GM19372 (cell line): ENCODE measurements around the gene SOHLH1.
"Not testable (repeated sequence)": the region's sequence is repeated elsewhere in the genome, so short reads cannot be mapped to it uniquely, and the experiment has no call there.

ENCODE experiments used
- ATAC-seq: cut with Tn5 transposase; IDR thresholded peaks from one replicate; pipeline ENCODE4 v1.9.1; 2021; ENCODE audit warnings: mild to moderate bottlenecking, low read depth, moderate library complexity; ENCODE audit not compliant: unreplicated experiment

The SOHLH1 gene

DNA sequence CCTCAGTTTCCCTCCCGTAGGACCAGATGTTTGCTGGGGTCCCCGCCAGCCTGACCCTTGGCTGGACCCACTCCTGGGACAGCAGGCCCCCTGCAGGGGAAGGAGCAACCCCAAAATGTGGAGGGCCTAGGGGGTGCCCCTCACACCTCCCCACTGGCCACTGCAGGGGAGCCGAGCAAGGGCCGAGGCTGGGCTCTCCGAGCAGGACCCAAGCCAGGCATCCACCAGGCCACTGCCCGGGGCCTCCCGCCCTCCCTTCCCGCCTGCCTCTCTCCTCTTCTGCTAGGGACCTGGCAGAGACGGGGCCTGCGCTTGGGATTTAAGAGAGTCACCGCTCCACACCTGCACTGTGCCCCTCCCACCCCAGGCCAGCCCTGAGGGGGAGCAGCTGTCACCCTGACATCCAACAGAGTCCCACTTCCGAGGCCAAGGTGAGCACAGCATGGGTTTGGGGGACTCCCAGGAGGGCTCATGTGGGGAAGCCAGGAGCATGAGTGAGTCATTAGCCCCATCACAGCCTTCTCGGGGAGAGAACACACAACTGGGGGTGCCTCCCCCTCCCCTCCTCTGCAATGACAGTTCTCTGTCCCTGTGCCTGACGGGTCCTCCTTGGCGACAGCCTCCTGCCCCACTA lies 15.8 kb downstream of the SOHLH1 start:
- ATAC-seq = no peak

DNA sequence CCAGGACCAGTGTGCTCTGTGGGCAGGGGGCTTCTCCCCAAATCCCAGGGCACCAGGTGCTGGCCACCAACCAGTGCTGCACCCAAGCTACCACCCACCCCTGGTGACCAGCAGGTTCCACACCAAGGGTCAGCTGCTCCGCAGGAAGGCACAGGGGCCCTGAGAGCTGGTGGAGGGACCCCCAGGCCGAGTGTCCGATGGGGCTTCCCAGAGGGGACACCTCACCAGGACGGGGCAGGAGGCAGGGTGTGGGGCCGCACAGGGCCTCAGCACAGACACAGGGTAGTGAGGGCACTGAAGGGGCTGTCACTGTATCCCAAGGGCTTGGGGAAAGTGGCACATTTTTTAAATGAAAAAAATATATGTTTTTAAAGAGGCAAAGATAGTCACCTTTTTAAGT lies 18.1 kb downstream of the SOHLH1 start:
- no peak for ATAC-seq

DNA sequence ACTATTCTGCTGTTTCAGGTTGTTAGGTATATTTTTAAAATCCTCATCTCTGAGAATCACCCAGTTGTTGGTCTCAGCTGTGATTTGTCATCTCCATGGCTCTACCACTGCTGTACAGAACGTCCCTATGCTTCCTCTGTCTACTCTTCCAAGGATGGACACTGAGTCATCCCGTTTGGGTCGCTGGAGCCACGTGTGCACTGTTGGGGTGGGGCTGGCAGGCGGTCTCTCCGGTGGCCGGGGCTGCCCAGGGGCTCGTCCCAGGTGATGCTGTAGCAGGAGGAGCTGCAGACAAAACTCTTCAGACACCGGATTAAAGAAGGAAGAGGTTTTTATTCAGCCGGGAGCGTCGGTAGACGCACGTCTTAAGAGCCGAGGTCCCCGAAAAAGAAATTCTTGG lies 19.2 kb downstream of the SOHLH1 start:
- no peak for ATAC-seq

DNA sequence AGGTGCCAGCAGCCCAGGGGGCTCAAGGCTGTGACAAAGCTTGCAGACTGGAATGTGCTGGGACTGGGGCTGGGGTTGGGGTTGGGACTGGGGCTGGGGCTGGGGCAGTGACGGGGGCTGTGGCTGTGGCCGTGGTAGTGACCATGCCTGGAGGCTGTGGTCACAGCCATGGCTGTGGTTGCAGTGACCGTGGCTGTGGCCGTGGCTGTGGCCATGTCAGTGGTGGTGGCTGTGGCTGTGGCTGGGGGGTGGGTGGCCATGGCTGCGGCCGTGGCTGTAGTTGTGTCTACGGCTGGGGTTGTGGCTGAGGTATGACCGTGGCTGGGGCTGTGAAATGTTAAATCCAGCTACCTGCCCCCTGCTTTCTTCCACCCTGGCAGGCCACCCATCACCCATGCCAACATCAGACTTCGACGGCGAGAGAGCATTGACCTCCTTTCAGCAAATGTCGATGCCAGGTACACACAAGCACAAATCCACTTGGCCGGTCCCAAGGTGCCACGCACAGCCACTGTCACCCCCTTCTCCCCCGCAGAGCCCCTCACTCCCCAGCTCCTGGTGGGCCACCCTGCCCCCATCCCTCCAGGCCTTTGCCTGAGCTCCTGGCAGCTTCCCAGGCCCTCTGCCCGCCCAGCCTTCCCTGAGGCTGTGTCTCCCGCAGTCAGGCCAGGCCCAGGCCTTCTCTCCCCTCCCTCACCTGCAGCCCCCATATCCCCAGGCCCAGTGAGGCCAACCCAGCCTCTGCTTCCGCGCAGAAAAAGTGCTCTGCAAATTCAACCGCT lies 20.9 kb downstream of the SOHLH1 start:
- no peak for ATAC-seq

DNA sequence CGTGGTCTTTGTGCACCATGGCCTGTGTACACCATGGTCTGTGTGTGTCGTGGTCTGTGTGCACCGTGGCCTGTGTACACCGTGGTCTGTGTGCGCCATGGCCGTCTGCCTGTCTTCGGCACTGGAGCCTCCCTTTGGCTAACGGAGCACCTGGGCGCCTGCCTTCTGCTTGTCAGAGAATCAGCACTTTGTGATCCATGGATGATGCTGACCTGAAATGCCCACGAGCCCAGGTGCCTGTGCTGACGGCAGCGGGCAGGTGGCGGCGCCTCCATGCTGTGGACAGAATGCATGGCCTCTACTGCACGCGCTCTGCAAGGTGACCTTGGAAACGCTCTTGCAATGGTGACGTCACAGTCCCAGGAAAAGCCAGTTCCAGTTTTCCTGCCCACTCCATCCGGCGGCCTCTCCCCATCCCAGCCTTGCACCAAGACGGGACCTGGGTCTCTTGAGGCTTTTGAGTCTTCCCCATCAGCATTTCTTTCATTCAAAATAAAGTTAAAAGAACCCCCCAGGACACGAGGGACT lies 21.6 kb downstream of the SOHLH1 start:
- no peak for ATAC-seq

DNA sequence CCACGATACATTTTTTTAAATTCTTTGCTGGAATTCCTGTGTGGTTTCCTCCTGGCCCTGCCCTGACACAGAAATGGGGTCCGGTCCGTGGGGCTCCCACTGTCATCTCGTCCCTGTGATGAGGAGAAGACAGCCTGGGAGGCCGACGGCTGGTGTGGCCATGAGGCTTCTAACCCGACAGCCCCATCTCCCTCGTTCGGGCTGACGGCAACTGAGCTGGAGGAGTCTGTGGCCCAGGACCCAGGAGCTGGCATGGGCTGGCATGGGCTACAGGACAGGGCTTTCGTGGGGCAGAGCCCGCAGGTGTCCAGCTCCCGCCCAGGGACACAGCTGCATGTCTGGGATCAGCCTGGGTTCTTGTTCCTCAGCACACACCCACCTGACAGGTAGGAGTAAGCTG lies 22.4 kb downstream of the SOHLH1 start:
- ATAC-seq = no peak

DNA sequence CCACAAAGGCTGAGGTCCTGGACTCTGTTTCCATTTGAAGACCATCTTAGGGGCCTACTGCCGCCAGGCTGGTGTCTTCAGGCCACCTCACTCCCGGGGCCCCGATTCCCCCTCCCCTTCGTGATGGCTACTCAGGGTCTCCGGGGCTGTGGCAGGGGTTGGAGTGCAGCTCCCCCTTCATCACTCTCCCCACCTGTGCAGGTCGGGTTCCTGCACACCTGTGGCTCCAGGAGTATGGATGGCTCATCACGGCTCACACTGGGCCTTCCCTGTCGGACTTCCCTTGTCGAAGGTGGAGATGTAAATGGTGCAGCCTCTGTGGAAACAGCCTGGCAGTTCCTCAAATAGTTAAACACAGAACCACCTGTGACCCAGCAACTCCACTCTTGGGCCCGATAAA lies 24.3 kb downstream of the SOHLH1 start:
- ATAC-seq = no peak

DNA sequence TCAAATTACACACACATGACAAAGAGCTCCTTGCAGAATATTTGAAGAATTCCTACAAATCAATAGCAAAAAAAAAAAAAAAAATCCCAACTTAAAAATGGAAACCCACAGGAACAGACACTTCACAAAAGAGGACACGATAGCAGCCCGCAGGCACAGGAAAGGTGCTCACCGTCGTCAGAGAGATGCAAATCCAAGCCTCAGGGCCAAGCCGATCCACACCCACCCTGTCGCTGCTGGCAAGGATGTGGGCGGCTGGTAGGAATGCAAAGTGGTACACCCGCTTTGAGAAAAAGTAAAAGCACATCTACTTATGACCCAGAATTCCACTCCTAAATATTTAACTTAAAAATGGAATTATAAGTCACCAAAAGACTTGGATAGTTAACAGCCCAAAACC lies 25.3 kb downstream of the SOHLH1 start:
- ATAC-seq = no peak

DNA sequence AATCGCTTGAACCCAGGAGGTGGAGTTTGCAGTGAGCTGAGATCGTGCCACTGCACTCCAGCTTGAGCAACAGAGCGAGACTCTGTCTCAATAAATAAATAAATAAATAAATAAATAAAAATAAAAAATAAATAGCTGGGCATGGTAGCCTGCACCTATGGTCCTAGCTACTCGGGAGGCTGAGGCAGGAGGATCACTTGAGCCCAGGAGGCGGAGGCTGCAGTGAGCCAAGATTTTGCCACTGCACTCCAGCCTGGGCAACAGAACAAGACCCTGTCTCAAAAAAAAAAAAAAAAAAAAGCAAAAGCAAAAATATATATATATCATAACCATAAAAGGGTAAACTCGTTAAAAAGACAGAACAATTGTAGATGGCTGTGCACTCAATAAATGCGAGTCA lies 26.5 kb downstream of the SOHLH1 start:
- not testable (repeated sequence) for ATAC-seq

DNA sequence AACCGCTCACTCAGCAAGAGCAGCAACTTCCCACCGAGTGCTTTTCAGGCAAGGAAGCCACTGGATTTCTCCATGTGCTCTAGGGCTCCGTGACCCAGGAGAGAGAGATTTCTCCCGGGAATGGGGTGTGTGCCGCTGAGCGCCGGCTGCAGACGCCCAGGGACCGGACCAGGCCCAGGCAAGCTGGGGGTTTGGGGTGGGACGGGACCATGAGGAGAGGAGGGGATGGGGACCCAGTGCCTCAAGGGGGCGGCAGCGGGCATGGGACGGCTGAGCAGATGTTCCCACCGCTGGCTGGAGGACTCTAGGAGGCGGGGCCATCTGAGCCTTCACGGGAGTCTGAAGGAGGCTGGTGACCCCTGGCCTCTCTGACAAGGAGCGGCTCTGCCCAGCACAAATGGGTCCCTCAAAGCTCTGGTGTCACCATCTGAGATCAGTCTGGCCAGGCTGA lies 27.7 kb downstream of the SOHLH1 start:
- no peak for ATAC-seq

DNA sequence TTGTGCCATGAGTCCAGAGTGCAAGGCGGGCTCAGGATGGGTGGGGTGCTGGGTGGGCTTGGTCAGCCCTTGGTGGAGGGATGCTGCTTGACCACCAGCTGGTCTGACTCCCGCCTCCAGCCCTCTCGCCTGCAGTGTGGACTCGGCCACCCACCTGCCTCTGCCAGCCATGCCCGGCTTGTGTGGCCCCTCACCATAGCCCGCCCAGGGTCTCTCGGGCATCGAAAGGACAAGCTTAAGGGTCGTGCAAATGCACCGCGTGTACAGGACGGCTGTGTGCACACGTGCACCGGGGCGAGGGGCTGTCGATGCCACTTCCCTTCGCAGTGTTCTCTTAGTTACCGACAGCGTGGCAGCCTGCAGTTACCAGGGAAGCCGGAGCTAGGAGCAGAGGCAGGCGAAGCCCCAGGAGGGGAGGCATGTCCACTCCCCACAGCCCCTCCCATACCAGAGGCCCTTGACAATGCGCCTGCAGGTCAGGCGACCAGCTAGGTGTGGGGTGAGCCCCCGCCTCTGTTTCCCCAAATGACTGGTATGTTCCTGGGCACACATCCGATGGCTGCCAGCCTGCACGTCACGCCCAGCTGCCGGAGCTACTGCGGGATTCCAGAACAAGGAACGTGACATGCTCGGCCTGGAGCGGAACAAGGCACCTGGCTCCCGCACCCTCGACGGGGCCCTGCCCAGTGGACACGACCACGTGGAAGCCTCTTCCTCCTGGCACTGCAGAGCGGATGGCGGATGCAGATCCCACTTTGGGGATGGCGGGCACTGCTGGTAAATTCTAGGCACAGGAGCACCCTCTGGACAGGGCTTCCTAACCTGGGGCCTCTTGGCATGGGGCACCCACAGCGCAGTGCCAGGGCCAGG lies 28.3 kb downstream of the SOHLH1 start:
- ATAC-seq = no peak

DNA sequence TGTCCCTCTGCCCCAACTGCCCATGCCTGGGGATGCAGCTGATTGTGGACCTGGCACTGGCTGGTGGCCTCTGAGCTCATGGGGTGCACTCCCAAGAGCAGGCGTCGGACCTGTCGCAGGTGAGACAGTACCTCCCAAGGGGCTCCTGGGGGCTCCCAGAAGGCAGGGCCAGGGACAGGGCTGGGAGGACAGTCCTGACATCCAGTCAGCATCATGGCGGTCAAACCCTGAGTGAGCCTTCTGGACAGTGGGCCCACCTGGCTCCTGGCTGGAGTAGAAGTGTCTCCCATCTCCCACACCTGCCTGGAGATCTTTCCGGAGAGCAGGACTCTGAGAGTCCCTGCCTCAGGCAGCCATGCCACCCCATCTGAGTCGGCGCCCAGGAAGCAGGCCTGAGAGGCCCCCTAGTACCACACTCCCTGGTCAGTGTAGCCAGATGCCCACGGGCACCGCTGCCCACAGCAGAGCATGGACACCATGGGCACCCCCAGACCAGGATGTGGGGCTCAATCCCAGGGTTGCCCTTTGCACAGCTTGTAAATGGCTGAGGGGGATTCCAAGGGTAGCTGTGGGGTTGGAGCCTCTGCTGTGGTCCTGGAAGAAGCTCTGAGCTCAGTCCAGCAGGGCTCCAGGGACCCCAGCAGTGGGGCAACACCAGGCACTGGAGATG lies 29.5 kb downstream of the SOHLH1 start:
- ATAC-seq = no peak

DNA sequence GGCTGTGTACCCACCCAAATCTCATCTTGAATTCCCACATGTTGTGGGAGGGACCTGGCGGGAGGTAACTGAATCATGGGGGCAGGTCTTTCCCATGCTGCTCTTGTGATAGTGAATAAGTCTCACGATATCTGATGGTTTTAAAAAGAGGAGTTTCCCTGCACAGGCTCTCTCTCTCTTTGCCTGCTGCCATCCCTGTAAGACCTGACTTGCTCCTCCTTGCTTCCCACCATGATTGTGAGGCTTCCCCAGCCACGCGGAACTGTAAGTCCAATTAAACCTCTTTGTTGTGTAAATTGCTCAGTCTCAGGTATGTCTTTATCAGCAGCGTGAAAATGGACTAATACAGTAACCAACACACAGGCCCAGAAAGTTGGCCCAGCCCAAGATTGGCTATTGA lies 30.3 kb downstream of the SOHLH1 start:
- not testable (repeated sequence) for ATAC-seq

DNA sequence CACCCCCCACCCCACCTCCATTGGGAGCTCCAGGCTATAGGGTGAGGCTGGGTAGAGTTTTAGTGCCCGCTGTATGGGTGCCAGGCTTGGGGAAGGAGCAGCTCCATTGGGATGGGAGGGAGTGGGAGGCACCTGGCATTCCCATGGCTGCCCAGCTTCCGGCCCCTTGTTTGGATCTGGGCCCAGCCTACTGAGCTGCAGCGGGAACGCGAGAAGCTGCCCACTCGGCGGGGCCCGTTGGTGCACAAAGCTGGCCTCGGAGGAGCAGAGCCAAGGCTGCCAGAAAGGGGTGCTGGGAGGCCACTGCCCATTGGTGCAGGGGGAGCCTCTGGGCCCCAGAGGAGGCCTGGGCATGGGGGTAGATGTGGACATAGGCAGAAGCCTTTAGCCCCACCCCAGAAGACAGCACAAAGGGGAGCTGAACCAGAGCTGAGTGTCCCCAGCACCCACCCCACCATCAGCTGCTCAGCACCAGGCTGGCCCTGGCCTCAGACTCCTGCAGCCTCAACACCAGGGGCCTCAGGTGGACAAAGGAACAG lies 31.7 kb downstream of the SOHLH1 start:
- ATAC-seq = no peak

DNA sequence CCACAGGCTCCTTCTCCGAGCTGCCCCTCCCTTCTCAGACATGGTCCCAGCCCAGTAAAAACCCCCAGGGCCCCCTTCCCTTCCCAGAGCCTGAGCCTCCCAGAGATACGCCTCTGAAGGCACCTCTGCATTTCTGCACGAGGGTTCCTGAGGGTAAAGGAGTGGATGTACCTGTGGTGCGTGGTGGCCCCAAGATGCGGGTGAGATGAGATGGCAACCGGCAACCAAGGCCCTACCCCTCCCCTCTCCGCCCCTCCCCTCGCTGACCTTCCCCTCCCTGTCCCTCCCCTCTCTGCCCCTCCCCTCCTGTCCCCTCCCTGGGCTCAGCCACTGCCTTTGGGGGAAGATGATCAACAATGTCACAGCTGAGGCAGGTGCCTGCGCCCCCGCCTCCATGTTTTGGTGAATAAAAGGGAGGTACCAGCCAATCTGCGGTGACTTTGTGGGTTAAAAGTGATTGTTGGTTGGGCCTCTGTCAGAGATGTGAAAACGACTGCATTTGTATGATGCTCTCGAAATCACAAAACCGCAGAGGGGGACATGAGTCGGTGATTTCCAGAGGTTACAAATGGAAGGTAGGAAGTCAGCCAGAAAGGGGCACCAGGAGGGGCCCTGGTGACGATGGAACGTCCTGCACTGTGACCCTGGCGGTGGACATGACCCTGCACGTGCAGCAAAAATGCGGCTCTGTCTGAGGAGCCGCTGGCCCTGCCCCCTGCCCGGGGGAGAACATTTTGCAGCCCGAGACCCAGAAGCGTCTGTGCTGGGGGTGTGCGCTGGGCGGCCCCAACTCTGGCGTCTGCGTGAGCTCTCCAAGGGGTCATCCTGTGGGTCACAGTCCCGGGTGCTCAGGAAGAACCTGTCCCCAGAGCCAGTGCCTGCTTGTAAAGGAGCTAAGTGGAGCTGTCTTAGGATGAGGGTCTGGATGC lies 32.5 kb downstream of the SOHLH1 start:
- no peak for ATAC-seq

DNA sequence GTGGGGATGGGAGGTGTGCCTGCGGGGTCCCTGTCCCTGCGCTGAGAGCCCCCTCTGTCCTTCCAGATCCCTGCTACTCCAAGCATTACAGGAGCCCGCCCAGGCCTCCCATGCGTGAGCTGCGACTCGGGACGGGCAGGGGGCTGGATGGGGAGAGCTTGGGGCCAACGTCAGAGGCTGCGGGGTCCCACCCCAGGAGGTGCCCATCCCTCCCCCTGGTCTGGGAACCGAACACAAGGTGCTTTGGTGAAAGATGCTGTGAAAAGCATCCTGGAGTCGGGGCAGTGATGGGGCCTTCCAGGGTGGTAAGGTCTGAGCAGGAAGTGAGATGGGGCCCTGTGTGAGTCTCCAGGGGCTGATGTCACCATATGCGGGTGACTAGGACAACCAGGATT lies 33.5 kb downstream of the SOHLH1 start:
- ATAC-seq = no peak

DNA sequence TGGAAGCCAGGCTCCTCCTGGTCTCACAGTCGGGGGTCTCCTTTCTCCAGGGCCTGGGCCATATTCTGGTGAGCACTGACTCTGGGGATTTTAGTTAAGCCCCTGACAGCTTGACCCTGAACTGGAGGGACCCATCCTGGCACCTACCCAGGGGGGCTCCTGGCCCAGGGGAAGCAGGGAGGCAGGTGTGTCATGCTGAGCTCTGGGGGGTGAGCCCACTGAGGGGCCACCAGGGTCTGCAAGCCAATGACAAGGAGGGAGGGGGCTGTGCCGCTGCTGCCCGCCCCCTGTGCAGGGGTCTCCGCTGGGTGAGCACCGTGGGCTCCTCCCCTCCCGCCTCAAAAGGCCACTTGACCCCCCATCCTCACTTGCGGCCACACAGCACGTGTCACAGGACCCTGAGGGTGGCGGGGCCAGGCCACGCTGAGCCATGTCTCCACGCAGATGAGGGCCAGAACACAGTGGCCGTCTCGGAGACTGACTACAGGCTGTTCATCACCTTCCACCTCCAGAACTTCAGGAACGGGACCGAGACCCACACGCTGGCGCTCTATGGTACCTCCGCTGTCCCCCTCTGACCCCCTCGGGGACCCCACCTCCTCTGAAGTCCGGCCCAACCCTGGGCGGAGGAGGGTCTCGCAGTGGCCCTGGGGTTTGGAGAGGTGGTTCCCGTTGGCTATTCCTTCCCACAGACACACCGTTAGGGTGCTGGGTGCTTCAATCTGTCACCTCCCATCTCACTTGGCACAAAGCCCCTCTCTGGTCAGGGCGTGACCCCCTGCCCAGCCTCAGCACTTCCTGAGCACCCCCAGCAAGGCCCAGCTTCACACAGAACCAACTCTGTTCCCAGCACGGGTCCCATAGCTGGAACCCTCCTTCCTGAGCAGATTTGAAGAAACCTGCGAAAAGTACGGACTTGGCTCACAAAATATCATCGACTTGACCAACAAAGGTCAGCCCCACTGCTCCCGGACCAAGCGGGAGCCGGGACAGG lies 34.2 kb downstream of the SOHLH1 start:
- ATAC-seq = no peak

DNA sequence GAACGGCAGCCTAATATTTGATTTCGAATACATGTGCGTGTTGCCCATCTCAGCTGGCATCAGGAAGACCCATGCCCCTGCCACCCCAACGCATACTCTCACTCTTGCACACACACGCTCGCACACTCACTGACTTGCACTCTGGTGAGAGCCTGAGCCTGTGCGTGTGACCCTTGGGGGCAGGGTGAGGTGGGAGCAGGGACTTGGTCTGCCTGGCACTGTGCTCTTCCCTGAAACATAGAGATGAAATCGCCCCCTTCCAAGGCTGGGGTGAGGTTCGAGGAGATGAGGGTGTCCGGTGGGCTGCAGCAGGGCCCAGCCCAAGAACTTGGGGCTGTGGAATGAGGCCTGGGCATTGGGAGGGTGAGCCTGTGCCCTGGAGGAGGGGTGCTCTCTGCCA lies 35.0 kb downstream of the SOHLH1 start:
- ATAC-seq = no peak
